ENCODE measurements around the gene PLEKHM2.

PLEKHM2 gene

GRCh38 chr1:15722836-15723532, 38.9 kb downstream of the PLEKHM2 start:
- no peaks in the 10 kb centered on the region for H3F3A ChIP-seq (ENCODE audit: insufficient read depth, low read length)
- no peak overlapping the region for H3K27ac ChIP-seq (ENCODE audit: low read depth, low read length, poor library complexity, severe bottlenecking)
- H3K9ac ChIP-seq (ENCODE audit: low read length) = no peak overlapping the region
- H3K4me3 ChIP-seq (ENCODE audit: low read depth, low read length, poor library complexity, severe bottlenecking) = no peak overlapping the region
- no peaks in the 10 kb centered on the region for H3K9me3 ChIP-seq (ENCODE audit: low read length)
- H4K20me1 ChIP-seq (ENCODE audit: insufficient read depth, low read length) = no peaks in the 10 kb centered on the region
- TF ChIP-seq CTCF (IDR thresholded peaks at IDR 0.05; ENCODE audit: low read length) = no peak
- no peak for TF ChIP-seq EZH2 (IDR thresholded peaks at IDR 0.05; ENCODE audit: borderline replicate concordance, low read length)
- H3K36me3 ChIP-seq (ENCODE audit: insufficient read depth, low read length) = peaks cover 31% of the 10 kb centered on the region
- H3K4me1 ChIP-seq (ENCODE audit: insufficient read depth, low read length, severe bottlenecking) = no peaks in the 10 kb centered on the region
- no peaks in the 10 kb centered on the region for H3K79me2 ChIP-seq (ENCODE audit: insufficient read depth, low read length)
- H3K27me3 ChIP-seq (ENCODE audit: insufficient read depth, low read length) = no peaks in the 10 kb centered on the region
- no peak overlapping the region for H2AFZ ChIP-seq (ENCODE audit: low read length)
- H3K9me2 ChIP-seq (ENCODE audit: low read depth, low read length) = no peaks in the 10 kb centered on the region
- H3K4me2 ChIP-seq (ENCODE audit: low read length) = no peak overlapping the region

- H3K9me2 ChIP-seq (ENCODE audit: low read depth, low read length) = no peaks in the 10 kb centered on the region
- H3F3A ChIP-seq (ENCODE audit: insufficient read depth, low read length) = no peaks in the 10 kb centered on the region
- H3K9ac ChIP-seq (ENCODE audit: low read length) = no peak overlapping the region
- H3K79me2 ChIP-seq (ENCODE audit: insufficient read depth, low read length) = no peaks in the 10 kb centered on the region
- H3K4me1 ChIP-seq (ENCODE audit: insufficient read depth, low read length, severe bottlenecking) = no peaks in the 10 kb centered on the region
- no peaks in the 10 kb centered on the region for H4K20me1 ChIP-seq (ENCODE audit: insufficient read depth, low read length)
- H3K36me3 ChIP-seq (ENCODE audit: insufficient read depth, low read length) = peaks cover 35% of the 10 kb centered on the region
- H3K9me3 ChIP-seq (ENCODE audit: low read length) = no peaks in the 10 kb centered on the region
- no peak overlapping the region for H3K27ac ChIP-seq (ENCODE audit: low read depth, low read length, poor library complexity, severe bottlenecking)
- H3K4me3 ChIP-seq (ENCODE audit: low read depth, low read length, poor library complexity, severe bottlenecking) = no peak overlapping the region
- no peaks in the 10 kb centered on the region for H3K27me3 ChIP-seq (ENCODE audit: insufficient read depth, low read length)
- no peak overlapping the region for H3K4me2 ChIP-seq (ENCODE audit: low read length)
- no peak overlapping the region for H2AFZ ChIP-seq (ENCODE audit: low read length)
- TF ChIP-seq CTCF (IDR thresholded peaks at IDR 0.05; ENCODE audit: low read length) (no peak), EZH2 (IDR thresholded peaks at IDR 0.05; ENCODE audit: borderline replicate concordance, low read length) (no peak)
Observed at GRCh38 chr1:15723631-15724246, 39.6 kb downstream of the PLEKHM2 start.

GRCh38 chr1:15724949-15725880, 41.1 kb downstream of the PLEKHM2 start:
- Histone ChIP-seq H3F3A (ENCODE audit: insufficient read depth, low read length) (no peaks in the 10 kb centered on the region), H3K27ac (ENCODE audit: low read depth, low read length, poor library complexity, severe bottlenecking) (no peak overlapping the region), H3K4me2 (ENCODE audit: low read length) (no peak overlapping the region), H3K4me3 (ENCODE audit: low read depth, low read length, poor library complexity, severe bottlenecking) (no peak overlapping the region), H3K9me2 (ENCODE audit: low read depth, low read length) (no peaks in the 10 kb centered on the region), H3K79me2 (ENCODE audit: insufficient read depth, low read length) (no peaks in the 10 kb centered on the region), H3K4me1 (ENCODE audit: insufficient read depth, low read length, severe bottlenecking) (no peaks in the 10 kb centered on the region), H3K9me3 (ENCODE audit: low read length) (no peaks in the 10 kb centered on the region), H3K9ac (ENCODE audit: low read length) (no peak overlapping the region), H4K20me1 (ENCODE audit: insufficient read depth, low read length) (no peaks in the 10 kb centered on the region), H3K36me3 (ENCODE audit: insufficient read depth, low read length) (peaks cover 39% of the 10 kb centered on the region), H3K27me3 (ENCODE audit: insufficient read depth, low read length) (no peaks in the 10 kb centered on the region), H2AFZ (ENCODE audit: low read length) (no peak overlapping the region)
- TF ChIP-seq EZH2 (IDR thresholded peaks at IDR 0.05; ENCODE audit: borderline replicate concordance, low read length) = no peak
- no peak for TF ChIP-seq CTCF (IDR thresholded peaks at IDR 0.05; ENCODE audit: low read length)

Data from OCI-LY1 (cell line).